IMR-90 (cell line): Measurements from ENCODE around the gene DTNA. TPM values are rescaled to one million over a fixed set of nuclear protein-coding genes. Genes with fewer than 3 reads are reported as not detected.

ENCODE experiments used
- ATAC-seq: fragments of 200-7000 bp; cut with Tn5 transposase; 2 replicates; pipeline ENCODE4 v1.9.1; 2020; ENCODE audit warnings: low read depth, mild to moderate bottlenecking, moderate library complexity
- BruUV-seq: library from RNA; stranded (reverse); fragments of 400-500 nt; replicated peaks from 2 replicates; lab custom pipeline; 2021; lab: Mats Ljungman, UMichigan
- CTCF ChIA-PET: fragments of 300-600 bp; formaldehyde crosslinking; extraction: SDS; loops from one replicate; lab custom pipeline; 2021; ENCODE audit warnings: antibody characterized with exemption; lab: Yijun Ruan, JAX
- POLR2A ChIA-PET: fragments of 300-600 bp; sonication (Branson Sonifier 250); formaldehyde crosslinking; loops from one replicate; lab custom pipeline; 2022; ENCODE audit warnings: antibody characterized with exemption; ENCODE audit not compliant: unreplicated experiment; lab: Charles Lee
- DNase-seq: peaks from one replicate; pipeline ENCODE4 v3.0.0; 2013
- H2AFZ ChIP-seq: replicated peaks from 2 replicates; pipeline ENCODE3; 2013; ENCODE audit warnings: low read length, mild to moderate bottlenecking; ENCODE audit not compliant: poor library complexity
- H2AK5ac ChIP-seq: 2 replicates; pipeline ENCODE4 v1.6.1; 2013; ENCODE audit warnings: low read depth, low read length, inconsistent platforms
- H2AK9ac ChIP-seq: replicated peaks from 2 replicates; pipeline ENCODE3; 2013; ENCODE audit warnings: mild to moderate bottlenecking, low read depth, low read length, moderate library complexity; ENCODE audit not compliant: poor library complexity
- H2BK120ac ChIP-seq: 2 replicates; pipeline ENCODE4 v1.6.1; 2013; ENCODE audit warnings: low read depth, low read length, inconsistent platforms
- H2BK15ac ChIP-seq: 3 replicates; pipeline ENCODE4 v1.6.1; 2013; ENCODE audit warnings: low read depth, low read length, inconsistent platforms
- H2BK20ac ChIP-seq: 2 replicates; pipeline ENCODE4 v1.6.1; 2013; ENCODE audit warnings: low read depth, mild to moderate bottlenecking, inconsistent platforms, low read length, moderate library complexity
- H2BK5ac ChIP-seq: 2 replicates; pipeline ENCODE4 v1.6.1; 2013; ENCODE audit warnings: mild to moderate bottlenecking, low read depth, low read length, inconsistent platforms; ENCODE audit not compliant: poor library complexity, severe bottlenecking
- H3K14ac ChIP-seq: replicated peaks from 2 replicates; pipeline ENCODE4 v1.6.1; 2013; ENCODE audit warnings: low read depth, low read length, inconsistent platforms
- H3K18ac ChIP-seq: 2 replicates; pipeline ENCODE4 v1.6.1; 2013; ENCODE audit warnings: low read depth, low read length, control low read depth
- H3K23ac ChIP-seq: 2 replicates; pipeline ENCODE4 v1.6.1; 2013; ENCODE audit warnings: low read depth, low read length, inconsistent platforms
- H3K27ac ChIP-seq: 2 replicates; pipeline ENCODE4 v1.5.1; 2013; ENCODE audit warnings: mild to moderate bottlenecking, control low read depth, low read length; ENCODE audit not compliant: insufficient read depth
- H3K27me3 ChIP-seq: 2 replicates; pipeline ENCODE4 v1.6.1; 2013; ENCODE audit warnings: low read length; ENCODE audit not compliant: control insufficient read depth, insufficient read depth
- H3K36me3 ChIP-seq: 2 replicates; pipeline ENCODE4 v1.6.1; 2013; ENCODE audit warnings: low read length, mixed read lengths; ENCODE audit not compliant: control insufficient read depth, insufficient read depth
- H3K4ac ChIP-seq: 2 replicates; pipeline ENCODE4 v1.6.1; 2013; ENCODE audit warnings: low read depth, low read length, inconsistent platforms
- H3K4me1 ChIP-seq: 2 replicates; pipeline ENCODE4 v1.6.1; 2013; ENCODE audit warnings: low read length, mixed read lengths; ENCODE audit not compliant: control insufficient read depth, insufficient read depth
- H3K4me2 ChIP-seq: 2 replicates; pipeline ENCODE4 v1.6.1; 2013; ENCODE audit warnings: low read depth, mild to moderate bottlenecking, control low read depth, low read length, moderate library complexity
- H3K4me3 ChIP-seq: 2 replicates; pipeline ENCODE4 v1.5.1; 2013; ENCODE audit warnings: low read depth, mild to moderate bottlenecking, control low read depth, low read length, moderate library complexity; ENCODE audit not compliant: insufficient read depth
- H3K56ac ChIP-seq: 2 replicates; pipeline ENCODE4 v1.6.1; 2013; ENCODE audit warnings: low read length, inconsistent platforms; ENCODE audit not compliant: insufficient read depth; ENCODE audit errors: extremely low read depth
- H3K79me1 ChIP-seq, 2 experiments: 2 replicates each; pipeline ENCODE4 v1.6.1; 2013; ENCODE audit warnings: low read length in 2 of 2, inconsistent platforms in 1 of 2, low read depth in 1 of 2
- H3K9ac ChIP-seq: 2 replicates; pipeline ENCODE4 v1.6.1; 2013; ENCODE audit warnings: low read depth, low read length, control low read depth
- H3K9me1 ChIP-seq: 2 replicates; pipeline ENCODE4 v1.6.1; 2013; ENCODE audit warnings: low read length, inconsistent platforms; ENCODE audit not compliant: insufficient read depth
- H3K9me3 ChIP-seq: 2 replicates; pipeline ENCODE4 v1.6.1; 2013; ENCODE audit warnings: low read length; ENCODE audit not compliant: control insufficient read depth, insufficient read depth
- H4K20me1 ChIP-seq: 2 replicates; pipeline ENCODE4 v1.6.1; 2013; ENCODE audit warnings: low read length, inconsistent platforms; ENCODE audit not compliant: insufficient read depth
- H4K5ac ChIP-seq: 2 replicates; pipeline ENCODE4 v1.6.1; 2013; ENCODE audit warnings: mild to moderate bottlenecking, low read depth, low read length, control low read depth
- H4K8ac ChIP-seq, 2 experiments: 2 replicates each; pipeline ENCODE4 v1.6.1; 2013; ENCODE audit warnings: low read depth in 2 of 2, low read length in 2 of 2, control low read depth in 1 of 2, inconsistent platforms in 1 of 2
- H4K91ac ChIP-seq: 2 replicates; pipeline ENCODE4 v1.6.1; 2013; ENCODE audit warnings: low read depth, low read length, inconsistent platforms; ENCODE audit not compliant: insufficient read depth
- CEBPB ChIP-seq: IDR thresholded peaks from 2 replicates; pipeline ENCODE4 v1.6.1; 2012; ENCODE audit warnings: low read depth, low read length, improper control_type of control experiment
- MXI1 ChIP-seq: IDR thresholded peaks from 2 replicates; pipeline ENCODE4 v1.6.1; 2012; ENCODE audit warnings: low read depth, mild to moderate bottlenecking, low read length, moderate library complexity, borderline replicate concordance
- WGBS, 2 experiments: methylation state at CpG; one replicate each; pipeline versions ENCODE4 v1.1.5 to v1.1.7; 2013; ENCODE audit warnings: missing lambda C conversion rate in 2 of 2; ENCODE audit not compliant: insufficient read length in 1 of 2; ENCODE audit errors: extremely low coverage in 2 of 2; 5-methylcytosine and 5-hydroxymethylcytosine counted together
- dilution Hi-C: fragments of 300-500 bp; cut with HindIII; formaldehyde crosslinking; loops from one replicate; pipeline ENCODE4 v1.14.3; 2018; ENCODE audit warnings: low sequenced_read_pairs; ENCODE audit not compliant: unreplicated experiment
- in situ Hi-C: fragments of 300-500 bp; cut with MboI; formaldehyde crosslinking; loops from 3 replicates; pipeline ENCODE4 v1.14.3; 2019; ENCODE audit warnings: low sequenced_read_pairs, inconsistent platforms, mixed read lengths
- intact Hi-C: fragments of 100-400 bp; cut with micrococcal nuclease; formaldehyde crosslinking; loops from 2 replicates; pipeline ENCODE4 v1.10.0; 2022
- polyA plus RNA-seq, 3 experiments: library from polyadenylated mRNA; depleted of rRNA; stranded (reverse); fragments of >200 nt; gene quantifications; 2 replicates each; pipeline ENCODE4 v1.2.3, GENCODE V29; 2012; ENCODE audit warnings: low replicate concordance in 1 of 3
- total RNA-seq: library from RNA; depleted of rRNA; stranded (reverse); fragments of >200 nt; gene quantifications from 2 replicates; pipeline ENCODE4 v1.2.3, GENCODE V29; 2012

Gene DTNA
- total and polyA plus RNA-seq, 2 of the 4 experiments (the other 2 are of a cell fraction): 9.5 to 10.8 TPM

DNA sequence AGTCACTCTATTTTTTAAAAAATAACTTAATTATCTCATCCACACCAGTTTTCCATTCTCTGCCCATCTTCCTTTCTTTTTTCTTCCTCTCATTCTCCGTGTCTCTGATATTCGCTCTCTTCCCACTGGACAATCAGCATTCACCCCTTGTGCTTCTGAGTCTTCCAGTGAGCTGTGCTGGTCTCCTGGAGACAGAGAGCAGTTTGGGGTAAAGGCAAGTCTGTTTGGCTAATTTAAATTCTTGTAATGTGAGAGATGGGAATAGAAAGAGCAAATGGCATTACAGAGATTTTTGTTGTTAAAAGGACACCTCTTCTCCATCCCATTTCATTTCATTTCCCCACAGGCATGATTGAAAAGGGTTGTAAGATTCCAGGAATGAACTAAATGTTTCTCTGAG is 107.5 kb downstream of the DTNA start:
- no peak overlapping the region for H3K9ac ChIP-seq

More for the DNA sequence above, 107.5 kb downstream of the DTNA start:
- H2AK9ac ChIP-seq: no peak overlapping the region
- no peak overlapping the region for H2BK5ac ChIP-seq
- no peaks in the 10 kb centered on the region for H3K9me3 ChIP-seq
- peaks cover 7% of the 10 kb centered on the region; the same call in 1 of the 2 replicates for H3K9me1 ChIP-seq
- BruUV-seq: no TSS peak
- no peak overlapping the region for H3K4me2 ChIP-seq
- no peak overlapping the region for H3K23ac ChIP-seq
- no peak for ATAC-seq
- peaks cover 8% of the 10 kb centered on the region for H3K4me1 ChIP-seq
- no peaks in the 10 kb centered on the region; the same call in 1 of the 2 replicates for H3K36me3 ChIP-seq
- no peak overlapping the region for H2BK15ac ChIP-seq
- dilution Hi-C loops: no loop called here
- WGBS, 2 experiments: no CpG with 5 or more reads among the region's 2 CpGs
- no peak overlapping the region for H3K56ac ChIP-seq
- H2AK5ac ChIP-seq: no peak overlapping the region
- H3K27ac ChIP-seq: no peak overlapping the region
- no peaks in the 10 kb centered on the region for H3K27me3 ChIP-seq
- no peak overlapping the region for H3K18ac ChIP-seq
- H2AFZ ChIP-seq: no peak overlapping the region
- no peak overlapping the region for H2BK20ac ChIP-seq
- H3K79me1 ChIP-seq: no peaks in the 10 kb centered on the region
- DNase-seq: no peak
- ChIA-PET POLR2A (no interaction called here), CTCF (no interaction called here)
- H3K4me3 ChIP-seq: no peak overlapping the region
- TF ChIP-seq MXI1 (no peak), CEBPB (no peak)
- no peak overlapping the region for H3K14ac ChIP-seq
- in situ Hi-C loops: no loop called here
- no peak overlapping the region for H4K91ac ChIP-seq
- H3K4ac ChIP-seq: no peak overlapping the region
- no peaks in the 10 kb centered on the region for H4K20me1 ChIP-seq
- no peak overlapping the region for H4K5ac ChIP-seq
- no peak overlapping the region for H4K8ac ChIP-seq
- H2BK120ac ChIP-seq: no peak overlapping the region
- intact Hi-C loops: no loop called here
